ENCODE measurements around the gene MTSS2.

The MTSS2 gene

GRCh38 chr16:70698901-70699300 is 13.0 kb upstream of the MTSS2 start:
- H3K9me3 ChIP-seq (ENCODE audit: control insufficient read depth, insufficient read depth, low read length): no peaks in the 10 kb centered on the region
- WGBS (ENCODE audit: insufficient coverage, insufficient read length): no CpG with 5 or more reads among the region's 10 CpGs

GRCh38 chr16:70697594-70698170 is 11.8 kb upstream of the MTSS2 start:
- no CpG with 5 or more reads among the region's 14 CpGs for WGBS (ENCODE audit: insufficient coverage, insufficient read length)
- Histone ChIP-seq H3K4me3 (ENCODE audit: low read length) (no peak overlapping the region), H3K9me3 (ENCODE audit: control insufficient read depth, insufficient read depth, low read length) (no peaks in the 10 kb centered on the region), H3K4me1 (ENCODE audit: control insufficient read depth, insufficient read depth, low read length) (peaks cover 20% of the 10 kb centered on the region), H3K36me3 (ENCODE audit: control insufficient read depth, insufficient read depth, low read length) (no peaks in the 10 kb centered on the region), H3K27ac (ENCODE audit: low read length) (no peak overlapping the region), H3K27me3 (ENCODE audit: control insufficient read depth, insufficient read depth, low read length) (no peaks in the 10 kb centered on the region)
- DNase-seq (ENCODE audit: low read depth, low spot score): no peak

More at GRCh38 chr16:70698901-70699300, 13.0 kb upstream of the MTSS2 start:
- Histone ChIP-seq H3K27me3 (ENCODE audit: control insufficient read depth, insufficient read depth, low read length) (no peaks in the 10 kb centered on the region), H3K36me3 (ENCODE audit: control insufficient read depth, insufficient read depth, low read length) (no peaks in the 10 kb centered on the region), H3K4me3 (ENCODE audit: low read length) (no peak overlapping the region), H3K27ac (ENCODE audit: low read length) (no peak overlapping the region), H3K4me1 (ENCODE audit: control insufficient read depth, insufficient read depth, low read length) (peaks cover 21% of the 10 kb centered on the region)
- DNase-seq (ENCODE audit: low read depth, low spot score): no peak

GRCh38 chr16:70696952-70697593 is 11.2 kb upstream of the MTSS2 start:
- no peak for DNase-seq (ENCODE audit: low read depth, low spot score)
- no peak overlapping the region for H3K27ac ChIP-seq (ENCODE audit: low read length)
- no CpG with 5 or more reads among the region's 19 CpGs for WGBS (ENCODE audit: insufficient coverage, insufficient read length)
- no peak overlapping the region for H3K4me3 ChIP-seq (ENCODE audit: low read length)
- H3K9me3 ChIP-seq (ENCODE audit: control insufficient read depth, insufficient read depth, low read length): no peaks in the 10 kb centered on the region
- H3K27me3 ChIP-seq (ENCODE audit: control insufficient read depth, insufficient read depth, low read length): no peaks in the 10 kb centered on the region
- no peaks in the 10 kb centered on the region for H3K36me3 ChIP-seq (ENCODE audit: control insufficient read depth, insufficient read depth, low read length)
- peaks cover 20% of the 10 kb centered on the region for H3K4me1 ChIP-seq (ENCODE audit: control insufficient read depth, insufficient read depth, low read length)

- DNase-seq (ENCODE audit: low read depth, low spot score): no peak
- Histone ChIP-seq H3K4me3 (ENCODE audit: low read length) (no peak overlapping the region), H3K9me3 (ENCODE audit: control insufficient read depth, insufficient read depth, low read length) (no peaks in the 10 kb centered on the region), H3K27ac (ENCODE audit: low read length) (no peak overlapping the region), H3K27me3 (ENCODE audit: control insufficient read depth, insufficient read depth, low read length) (no peaks in the 10 kb centered on the region), H3K4me1 (ENCODE audit: control insufficient read depth, insufficient read depth, low read length) (peaks cover 20% of the 10 kb centered on the region), H3K36me3 (ENCODE audit: control insufficient read depth, insufficient read depth, low read length) (no peaks in the 10 kb centered on the region)
- WGBS (ENCODE audit: insufficient coverage, insufficient read length): no CpG with 5 or more reads among the region's 8 CpGs
These were observed 10.5 kb upstream of the MTSS2 start for GRCh38 chr16:70696355-70696754.

GRCh38 chr16:70695331-70696070 is 9.6 kb upstream of the MTSS2 start:
- WGBS (ENCODE audit: insufficient coverage, insufficient read length): no CpG with 5 or more reads among the region's 14 CpGs
- H3K4me3 ChIP-seq (ENCODE audit: low read length): no peak overlapping the region
- no peaks in the 10 kb centered on the region for H3K36me3 ChIP-seq (ENCODE audit: control insufficient read depth, insufficient read depth, low read length)
- no peaks in the 10 kb centered on the region for H3K9me3 ChIP-seq (ENCODE audit: control insufficient read depth, insufficient read depth, low read length)
- H3K27me3 ChIP-seq (ENCODE audit: control insufficient read depth, insufficient read depth, low read length): no peaks in the 10 kb centered on the region
- no peak for DNase-seq (ENCODE audit: low read depth, low spot score)
- no peak overlapping the region for H3K27ac ChIP-seq (ENCODE audit: low read length)
- peaks cover 20% of the 10 kb centered on the region for H3K4me1 ChIP-seq (ENCODE audit: control insufficient read depth, insufficient read depth, low read length)

GRCh38 chr16:70694868-70695218 is 9.0 kb upstream of the MTSS2 start:
- Histone ChIP-seq H3K27ac (ENCODE audit: low read length) (no peak overlapping the region), H3K4me1 (ENCODE audit: control insufficient read depth, insufficient read depth, low read length) (peaks cover 20% of the 10 kb centered on the region), H3K36me3 (ENCODE audit: control insufficient read depth, insufficient read depth, low read length) (no peaks in the 10 kb centered on the region), H3K9me3 (ENCODE audit: control insufficient read depth, insufficient read depth, low read length) (no peaks in the 10 kb centered on the region), H3K4me3 (ENCODE audit: low read length) (no peak overlapping the region), H3K27me3 (ENCODE audit: control insufficient read depth, insufficient read depth, low read length) (no peaks in the 10 kb centered on the region)
- no CpG with 5 or more reads among the region's 4 CpGs for WGBS (ENCODE audit: insufficient coverage, insufficient read length)
- DNase-seq (ENCODE audit: low read depth, low spot score): no peak

- H3K36me3 ChIP-seq (ENCODE audit: control insufficient read depth, insufficient read depth, low read length): no peaks in the 10 kb centered on the region
- no peak for DNase-seq (ENCODE audit: low read depth, low spot score)
- no CpG with 5 or more reads among the region's 17 CpGs for WGBS (ENCODE audit: insufficient coverage, insufficient read length)
These were observed 8.4 kb upstream of the MTSS2 start for GRCh38 chr16:70694088-70694867.

GRCh38 chr16:70692873-70693671 is 7.2 kb upstream of the MTSS2 start:
- Histone ChIP-seq H3K27me3 (ENCODE audit: control insufficient read depth, insufficient read depth, low read length) (no peaks in the 10 kb centered on the region), H3K27ac (ENCODE audit: low read length) (no peak overlapping the region), H3K4me1 (ENCODE audit: control insufficient read depth, insufficient read depth, low read length) (peaks cover 21% of the 10 kb centered on the region), H3K36me3 (ENCODE audit: control insufficient read depth, insufficient read depth, low read length) (no peaks in the 10 kb centered on the region), H3K4me3 (ENCODE audit: low read length) (no peak overlapping the region), H3K9me3 (ENCODE audit: control insufficient read depth, insufficient read depth, low read length) (no peaks in the 10 kb centered on the region)
- no CpG with 5 or more reads among the region's 29 CpGs for WGBS (ENCODE audit: insufficient coverage, insufficient read length)
- no peak for DNase-seq (ENCODE audit: low read depth, low spot score)

More at GRCh38 chr16:70694088-70694867, 8.4 kb upstream of the MTSS2 start:
- H3K9me3 ChIP-seq (ENCODE audit: control insufficient read depth, insufficient read depth, low read length): no peaks in the 10 kb centered on the region
- no peak overlapping the region for H3K27ac ChIP-seq (ENCODE audit: low read length)
- H3K4me3 ChIP-seq (ENCODE audit: low read length): no peak overlapping the region
- no peaks in the 10 kb centered on the region for H3K27me3 ChIP-seq (ENCODE audit: control insufficient read depth, insufficient read depth, low read length)
- peaks cover 20% of the 10 kb centered on the region for H3K4me1 ChIP-seq (ENCODE audit: control insufficient read depth, insufficient read depth, low read length)

GRCh38 chr16:70692130-70692872 is 6.4 kb upstream of the MTSS2 start:
- H3K4me1 ChIP-seq (ENCODE audit: control insufficient read depth, insufficient read depth, low read length): peaks cover 21% of the 10 kb centered on the region
- no CpG with 5 or more reads among the region's 14 CpGs for WGBS (ENCODE audit: insufficient coverage, insufficient read length)

More at GRCh38 chr16:70692130-70692872, 6.4 kb upstream of the MTSS2 start:
- no peaks in the 10 kb centered on the region for H3K9me3 ChIP-seq (ENCODE audit: control insufficient read depth, insufficient read depth, low read length)
- no peak overlapping the region for H3K4me3 ChIP-seq (ENCODE audit: low read length)
- no peak for DNase-seq (ENCODE audit: low read depth, low spot score)
- H3K27ac ChIP-seq (ENCODE audit: low read length): no peak overlapping the region
- no peaks in the 10 kb centered on the region for H3K36me3 ChIP-seq (ENCODE audit: control insufficient read depth, insufficient read depth, low read length)
- no peaks in the 10 kb centered on the region for H3K27me3 ChIP-seq (ENCODE audit: control insufficient read depth, insufficient read depth, low read length)
